Calu3 (cell line): ENCODE results near the gene NKX3-2. TPM values are rescaled to one million over a fixed set of nuclear protein-coding genes. Genes with fewer than 3 reads are reported as not detected.

Source experiments
- BruUV-seq: library from RNA; stranded (reverse); fragments of 400-500 nt; replicated peaks from 2 replicates; lab custom pipeline; 2021; lab: Mats Ljungman, UMichigan
- CTCF ChIA-PET: fragments of 300-600 bp; sonication (Branson Sonifier 250); formaldehyde crosslinking; loops from one replicate; lab custom pipeline; 2022; ENCODE audit warnings: antibody characterized with exemption; lab: Charles Lee
- DNase-seq: peaks from one replicate; pipeline ENCODE4 v3.0.0; 2022
- H3K27ac Mint-ChIP-seq: one replicate; pipeline ENCODE4 v1.8.0; 2022; ENCODE audit warnings: mixed read lengths; ENCODE audit not compliant: unreplicated experiment
- H3K27me3 Mint-ChIP-seq: one replicate; pipeline ENCODE4 v1.8.0; 2022; ENCODE audit warnings: mixed read lengths; ENCODE audit not compliant: unreplicated experiment
- H3K36me3 Mint-ChIP-seq: one replicate; pipeline ENCODE4 v1.8.0; 2022; ENCODE audit warnings: mild to moderate bottlenecking, moderate library complexity, mixed read lengths; ENCODE audit not compliant: insufficient read depth, unreplicated experiment
- H3K4me1 Mint-ChIP-seq: one replicate; pipeline ENCODE4 v1.8.0; 2022; ENCODE audit warnings: mild to moderate bottlenecking, low read depth, mixed read lengths; ENCODE audit not compliant: unreplicated experiment
- H3K4me3 Mint-ChIP-seq: one replicate; pipeline ENCODE4 v1.8.0; 2022; ENCODE audit warnings: mild to moderate bottlenecking, low read depth, moderate library complexity, mixed read lengths; ENCODE audit not compliant: unreplicated experiment
- H3K9me3 Mint-ChIP-seq: one replicate; pipeline ENCODE4 v1.8.0; 2022; ENCODE audit warnings: low read depth, mixed read lengths; ENCODE audit not compliant: unreplicated experiment
- intact Hi-C: fragments of 100-400 bp; cut with micrococcal nuclease; formaldehyde crosslinking; loops from one replicate; pipeline ENCODE4 v1.10.0; 2022; ENCODE audit not compliant: unreplicated experiment
- total RNA-seq: library from RNA; stranded (reverse); gene quantifications from 2 replicates; pipeline ENCODE4 v1.2.3, GENCODE V29; 2022
- TF ChIP-seq, protein P1 (sequence below): fragments of 200-600 bp; IDR thresholded peaks from one replicate; pipeline ENCODE4 v1.8.0; 2022; ENCODE audit warnings: antibody characterized with exemption; ENCODE audit not compliant: unreplicated experiment

Gene NKX3-2
- total RNA-seq, 1 experiment from 2014 or later: not detected

- CTCF ChIA-PET: no interaction called here
- H3K9me3 Mint-ChIP-seq: no peaks in the 10 kb centered on the region
- no peaks in the 10 kb centered on the region for H3K4me1 Mint-ChIP-seq
- BruUV-seq: no TSS peak
- intact Hi-C loops: no loop called here
- H3K27ac Mint-ChIP-seq: no peak overlapping the region
- TF ChIP-seq, protein P1, sequence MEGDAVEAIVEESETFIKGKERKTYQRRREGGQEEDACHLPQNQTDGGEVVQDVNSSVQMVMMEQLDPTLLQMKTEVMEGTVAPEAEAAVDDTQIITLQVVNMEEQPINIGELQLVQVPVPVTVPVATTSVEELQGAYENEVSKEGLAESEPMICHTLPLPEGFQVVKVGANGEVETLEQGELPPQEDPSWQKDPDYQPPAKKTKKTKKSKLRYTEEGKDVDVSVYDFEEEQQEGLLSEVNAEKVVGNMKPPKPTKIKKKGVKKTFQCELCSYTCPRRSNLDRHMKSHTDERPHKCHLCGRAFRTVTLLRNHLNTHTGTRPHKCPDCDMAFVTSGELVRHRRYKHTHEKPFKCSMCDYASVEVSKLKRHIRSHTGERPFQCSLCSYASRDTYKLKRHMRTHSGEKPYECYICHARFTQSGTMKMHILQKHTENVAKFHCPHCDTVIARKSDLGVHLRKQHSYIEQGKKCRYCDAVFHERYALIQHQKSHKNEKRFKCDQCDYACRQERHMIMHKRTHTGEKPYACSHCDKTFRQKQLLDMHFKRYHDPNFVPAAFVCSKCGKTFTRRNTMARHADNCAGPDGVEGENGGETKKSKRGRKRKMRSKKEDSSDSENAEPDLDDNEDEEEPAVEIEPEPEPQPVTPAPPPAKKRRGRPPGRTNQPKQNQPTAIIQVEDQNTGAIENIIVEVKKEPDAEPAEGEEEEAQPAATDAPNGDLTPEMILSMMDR: no peak
- no peak overlapping the region for H3K4me3 Mint-ChIP-seq
- no peaks in the 10 kb centered on the region for H3K36me3 Mint-ChIP-seq
- no peak for DNase-seq
- no peaks in the 10 kb centered on the region for H3K27me3 Mint-ChIP-seq
Observed at GRCh38 chr4:13498469-13498868, 45.8 kb downstream of the NKX3-2 start.

- no peak for DNase-seq
- intact Hi-C loops: no loop called here
- Mint-ChIP-seq H3K9me3 (no peaks in the 10 kb centered on the region), H3K4me3 (no peak overlapping the region), H3K27me3 (no peaks in the 10 kb centered on the region), H3K36me3 (no peaks in the 10 kb centered on the region), H3K27ac (no peak overlapping the region), H3K4me1 (no peaks in the 10 kb centered on the region)
- TF ChIP-seq, protein P1: no peak
- no TSS peak for BruUV-seq
- CTCF ChIA-PET: no interaction called here
Observed at GRCh38 chr4:13496605-13497004, 47.7 kb downstream of the NKX3-2 start.

- Mint-ChIP-seq H3K4me1 (no peaks in the 10 kb centered on the region), H3K27ac (no peak overlapping the region), H3K27me3 (no peaks in the 10 kb centered on the region), H3K4me3 (no peak overlapping the region), H3K36me3 (no peaks in the 10 kb centered on the region), H3K9me3 (no peaks in the 10 kb centered on the region)
- BruUV-seq: no TSS peak
- CTCF ChIA-PET: no interaction called here
- TF ChIP-seq, protein P1: no peak
- DNase-seq: no peak
- intact Hi-C loops: no loop called here
Observed at GRCh38 chr4:13495753-13496152, 48.6 kb downstream of the NKX3-2 start.

DNA sequence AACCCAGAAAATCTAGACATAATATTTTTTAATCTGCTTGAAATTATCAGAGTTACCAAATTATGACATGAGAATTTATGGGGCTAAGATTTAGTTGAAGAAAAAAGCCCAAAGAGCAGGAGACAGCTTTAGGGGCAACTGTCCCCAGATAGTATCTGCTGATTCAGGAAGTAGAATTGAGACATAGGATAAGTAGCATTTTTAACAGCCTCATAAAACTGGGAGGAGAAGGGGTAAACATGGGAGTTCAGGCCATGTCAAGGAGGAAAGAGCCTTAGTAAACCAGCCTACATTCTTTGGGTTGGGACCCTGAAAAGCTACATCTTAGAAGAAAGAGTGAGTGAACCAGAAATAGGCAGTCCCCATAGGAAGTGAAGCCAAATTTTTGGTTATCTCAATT is 50.5 kb downstream of the NKX3-2 start:
- Mint-ChIP-seq H3K4me3 (no peak overlapping the region), H3K36me3 (no peaks in the 10 kb centered on the region), H3K4me1 (no peaks in the 10 kb centered on the region), H3K9me3 (no peaks in the 10 kb centered on the region), H3K27me3 (peaks cover 6% of the 10 kb centered on the region), H3K27ac (no peak overlapping the region)
- no TSS peak for BruUV-seq
- CTCF ChIA-PET: no interaction called here
- TF ChIP-seq, protein P1: no peak
- intact Hi-C loops: no loop called here
- DNase-seq: no peak
